Motor neuron (in vitro differentiated cells): ENCODE measurements around the gene TJP3. TPM values are rescaled to one million over a fixed set of nuclear protein-coding genes. Genes with fewer than 3 reads are reported as not detected.

ENCODE experiments used
- ATAC-seq, 8 experiments: fragments of 200-7000 bp; cut with Tn5 transposase; replicated peaks in 6 of 8; 2 replicates each; pipeline ENCODE4 v1.8.0; 2021; ENCODE audit warnings: mild to moderate bottlenecking in 8 of 8, moderate library complexity in 8 of 8
- H3K27ac ChIP-seq, 2 donors: fragments of 250-450 bp; sonication (Bioruptor Pico); 2 replicates each; pipeline ENCODE4 v1.9.0; 2021; ENCODE audit warnings: antibody characterized with exemption in 2 of 2, mild to moderate bottlenecking in 2 of 2, moderate library complexity in 1 of 2
- H3K4me1 ChIP-seq, 2 donors: fragments of 250-450 bp; sonication (Bioruptor Pico); replicated peaks in 1 of 2; 2 replicates each; pipeline ENCODE4 v1.6.1; 2021; ENCODE audit warnings: antibody characterized with exemption in 2 of 2, mild to moderate bottlenecking in 2 of 2, moderate library complexity in 1 of 2
- H3K4me3 ChIP-seq, 5 donors: fragments of 250-450 bp; sonication (Bioruptor Pico); 2 replicates each; pipeline ENCODE4 v1.9.0; 2021; ENCODE audit warnings: antibody characterized with exemption in 5 of 5, mild to moderate bottlenecking in 5 of 5, moderate library complexity in 4 of 5
- WGBS, 10 experiments: fragments of 450-650 bp; shearing (Covaris generic); methylation state at CpG; one replicate each; pipeline ENCODE4 v1.0.0; 2022; 5-methylcytosine and 5-hydroxymethylcytosine counted together
- in situ Hi-C, 9 experiments: fragments of 400-800 bp; cut with MboI; loops; one replicate each; pipeline ENCODE4 v1.15.0; 2021; ENCODE audit warnings: low sequenced_read_pairs in 9 of 9, low pct_unique_long_range_greater_than_20kb in 2 of 9; ENCODE audit not compliant: unreplicated experiment in 9 of 9
- total RNA-seq, 8 experiments: library from RNA; unstranded; fragments of 300-600 nt; gene quantifications; 2 replicates each; pipeline versions ENCODE4 v1.2.3 to v1.2.4, GENCODE V29; 2022

The TJP3 gene
- total RNA-seq, 8 experiments from 2014 or later: 0.41 to 7.4 (median 0.96) TPM; not detected in 3

GRCh38 chr19:3673506-3674439, 34.4 kb upstream of the TJP3 start:
- no peak for ATAC-seq
- in situ Hi-C loops: loop anchor here in 2 of 9 experiments (25.0 kb wide), 1 partner anchor 539 kb away; no protein-coding TSS in a partner anchor
- H3K4me3 ChIP-seq: no peak overlapping the region
- WGBS, 10 experiments: 78 to 100% (median 88%) methylated on average over 1 to 10 of the region's 34 CpGs; no CpG with 5 or more reads in 7 of the 10 experiments
- no peak overlapping the region for H3K27ac ChIP-seq
- H3K4me1 ChIP-seq: peaks cover 36 to 41% of the 10 kb centered on the region in 2 donors

GRCh38 chr19:3674784-3675543, 33.2 kb upstream of the TJP3 start:
- H3K4me3 ChIP-seq: no peak overlapping the region

GRCh38 chr19:3678188-3678587, 30.0 kb upstream of the TJP3 start:
- ATAC-seq: no peak
- no peak overlapping the region for H3K4me3 ChIP-seq
- 67 to 100% (median 93%) methylated on average over 1 to 2 of the region's 3 CpGs; no CpG with 5 or more reads in 5 of the 10 experiments for WGBS, 10 experiments
- in situ Hi-C loops: no loop called here
- H3K4me1 ChIP-seq: peaks cover 0 to 3% of the 10 kb centered on the region in 2 donors
- H3K27ac ChIP-seq: no peak overlapping the region

More at GRCh38 chr19:3674784-3675543, 33.2 kb upstream of the TJP3 start:
- in situ Hi-C loops: loop anchor here in 2 of 9 experiments (25.0 kb wide), 1 partner anchor 537 kb away; no protein-coding TSS in a partner anchor
- 80 to 100% (median 89%) methylated on average over 1 to 9 of the region's 13 CpGs; no CpG with 5 or more reads in 1 of the 10 experiments for WGBS, 10 experiments
- Histone ChIP-seq H3K27ac (no peak overlapping the region), H3K4me1 (peaks cover 25 to 30% of the 10 kb centered on the region in 2 donors)
- no peak for ATAC-seq

GRCh38 chr19:3679138-3679537, 29.0 kb upstream of the TJP3 start:
- in situ Hi-C loops: no loop called here
- no peak overlapping the region for H3K4me3 ChIP-seq
- H3K4me1 ChIP-seq: no peaks in the 10 kb centered on the region
- ATAC-seq: no peak
- no peak overlapping the region for H3K27ac ChIP-seq
- 100% methylated on average over 1 to 3 of the region's 12 CpGs; no CpG with 5 or more reads in 8 of the 10 experiments for WGBS, 10 experiments

- in situ Hi-C loops: no loop called here
- H3K4me3 ChIP-seq: no peak overlapping the region
- H3K4me1 ChIP-seq: no peaks in the 10 kb centered on the region
- ATAC-seq: no peak
- 60 to 97% (median 80%) methylated on average over 1 to 5 of the region's 13 CpGs; no CpG with 5 or more reads in 7 of the 10 experiments for WGBS, 10 experiments
- H3K27ac ChIP-seq: no peak overlapping the region
Measured at GRCh38 chr19:3679581-3679980, 28.6 kb upstream of the TJP3 start.

- in situ Hi-C loops: no loop called here
- H3K4me3 ChIP-seq: no peak overlapping the region
- H3K4me1 ChIP-seq: no peaks in the 10 kb centered on the region
- H3K27ac ChIP-seq: no peak overlapping the region
- WGBS, 10 experiments: 80 to 100% (median 95%) methylated on average over 1 to 5 of the region's 12 CpGs; no CpG with 5 or more reads in 5 of the 10 experiments
- no peak for ATAC-seq
Measured at GRCh38 chr19:3680939-3681338, 27.2 kb upstream of the TJP3 start.

- 93 to 100% (median 100%) methylated on average over 1 to 7 of the region's 10 CpGs; no CpG with 5 or more reads in 5 of the 10 experiments for WGBS, 10 experiments
- Histone ChIP-seq H3K27ac (no peak overlapping the region), H3K4me3 (no peak overlapping the region), H3K4me1 (no peaks in the 10 kb centered on the region)
- ATAC-seq: no peak
- in situ Hi-C loops: no loop called here
Measured at GRCh38 chr19:3682286-3682685, 25.9 kb upstream of the TJP3 start.

- peak in 6 of 8 experiments; percentile 30 to 69 (median 36) for ATAC-seq
- WGBS, 10 experiments: 76 to 100% (median 80%) methylated on average over 1 to 4 of the region's 17 CpGs; no CpG with 5 or more reads in 6 of the 10 experiments
- no peak overlapping the region for H3K27ac ChIP-seq
- no peak overlapping the region for H3K4me3 ChIP-seq
- in situ Hi-C loops: no loop called here
- H3K4me1 ChIP-seq: no peaks in the 10 kb centered on the region
Measured at GRCh38 chr19:3682741-3683404, 25.3 kb upstream of the TJP3 start.

GRCh38 chr19:3683405-3684053, 24.7 kb upstream of the TJP3 start:
- Histone ChIP-seq H3K4me3 (no peak overlapping the region), H3K4me1 (no peaks in the 10 kb centered on the region), H3K27ac (no peak overlapping the region)
- 20 to 100% (median 85%) methylated on average over 1 to 2 of the region's 26 CpGs; no CpG with 5 or more reads in 4 of the 10 experiments for WGBS, 10 experiments
- in situ Hi-C loops: no loop called here
- ATAC-seq: peak in 3 of 8 experiments; percentile 7 to 38 (median 17)

- 82 to 100% (median 97%) methylated on average over 1 to 6 of the region's 23 CpGs; no CpG with 5 or more reads in 2 of the 10 experiments for WGBS, 10 experiments
- no peaks in the 10 kb centered on the region for H3K4me1 ChIP-seq
- H3K4me3 ChIP-seq: no peak overlapping the region
- no peak overlapping the region for H3K27ac ChIP-seq
- in situ Hi-C loops: no loop called here
- peak in 3 of 8 experiments; percentile 19 to 52 (median 50) for ATAC-seq
Measured at GRCh38 chr19:3684054-3684816, 23.9 kb upstream of the TJP3 start.

GRCh38 chr19:3684817-3685410, 23.3 kb upstream of the TJP3 start:
- Histone ChIP-seq H3K27ac (no peak overlapping the region), H3K4me3 (no peak overlapping the region)
- in situ Hi-C loops: no loop called here

More at GRCh38 chr19:3684817-3685410, 23.3 kb upstream of the TJP3 start:
- H3K4me1 ChIP-seq: no peaks in the 10 kb centered on the region
- 0 to 100% (median 77%) methylated on average over 1 to 5 of the region's 8 CpGs; no CpG with 5 or more reads in 2 of the 10 experiments for WGBS, 10 experiments
- no peak for ATAC-seq
